BE2C (cell line): ENCODE data around the gene PLCB1.

ENCODE experiments used
- DNase-seq: peaks from one replicate; pipeline ENCODE4 v3.0.0-alpha.2; 2020
- H3K27me3 ChIP-seq: fragments of 250-450 bp; sonication (Bioruptor Pico); 2 replicates; pipeline ENCODE4 v1.5.1; 2020; ENCODE audit warnings: mild to moderate bottlenecking
- H3K36me3 ChIP-seq: fragments of 250-450 bp; sonication (Bioruptor Pico); 2 replicates; pipeline ENCODE4 v1.5.1; 2020; ENCODE audit warnings: mild to moderate bottlenecking
- H3K4me1 ChIP-seq: fragments of 250-450 bp; sonication (Bioruptor Pico); 2 replicates; pipeline ENCODE4 v1.5.1; 2020
- H3K4me3 ChIP-seq: 2 replicates; pipeline ENCODE4 v1.5.1; 2011; ENCODE audit warnings: low read depth, low read length
- H3K9me3 ChIP-seq: fragments of 250-450 bp; sonication (Bioruptor Pico); 2 replicates; pipeline ENCODE4 v1.5.1; 2020
- CTCF ChIP-seq: IDR thresholded peaks from 2 replicates; pipeline ENCODE4 v1.5.1; 2012; ENCODE audit warnings: mild to moderate bottlenecking, low read depth, low read length

Gene PLCB1

GRCh38 chr20:8487696-8488095 lies 355.6 kb downstream of the PLCB1 start:
- H3K4me1 ChIP-seq, result peaks cover 6% of the 10 kb centered on the region
- no peaks in the 10 kb centered on the region for H3K27me3 ChIP-seq
- no peak for DNase-seq
- no peak for TF ChIP-seq CTCF
- no peaks in the 10 kb centered on the region for H3K9me3 ChIP-seq
- no peaks in the 10 kb centered on the region for H3K36me3 ChIP-seq
- no peak overlapping the region for H3K4me3 ChIP-seq

GRCh38 chr20:8489094-8489883 lies 357.2 kb downstream of the PLCB1 start:
- H3K4me1 ChIP-seq, result peaks cover 9% of the 10 kb centered on the region
- TF ChIP-seq CTCF, result no peak
- H3K27me3 ChIP-seq, result no peaks in the 10 kb centered on the region
- H3K36me3 ChIP-seq, result no peaks in the 10 kb centered on the region
- H3K4me3 ChIP-seq, result no peak overlapping the region
- H3K9me3 ChIP-seq, result no peaks in the 10 kb centered on the region
- DNase-seq, result no peak

GRCh38 chr20:8490076-8490830 lies 358.2 kb downstream of the PLCB1 start:
- Histone ChIP-seq H3K27me3 (no peaks in the 10 kb centered on the region), H3K9me3 (no peaks in the 10 kb centered on the region), H3K36me3 (no peaks in the 10 kb centered on the region), H3K4me1 (peaks cover 13% of the 10 kb centered on the region), H3K4me3 (no peak overlapping the region)
- no peak for TF ChIP-seq CTCF
- no peak for DNase-seq

- Histone ChIP-seq H3K4me1 (peaks cover 13% of the 10 kb centered on the region), H3K36me3 (no peaks in the 10 kb centered on the region), H3K27me3 (no peaks in the 10 kb centered on the region), H3K9me3 (no peaks in the 10 kb centered on the region), H3K4me3 (no peak overlapping the region)
- TF ChIP-seq CTCF, result no peak
- no peak for DNase-seq
Observed at GRCh38 chr20:8492173-8492572, 360.1 kb downstream of the PLCB1 start.

- no peaks in the 10 kb centered on the region for H3K36me3 ChIP-seq
Observed at GRCh38 chr20:8498571-8498970, 366.5 kb downstream of the PLCB1 start.

More at GRCh38 chr20:8498571-8498970, 366.5 kb downstream of the PLCB1 start:
- Histone ChIP-seq H3K9me3 (no peaks in the 10 kb centered on the region), H3K4me1 (peaks cover 5% of the 10 kb centered on the region; the same call in 1 of the 2 replicates), H3K27me3 (no peaks in the 10 kb centered on the region), H3K4me3 (no peak overlapping the region)
- TF ChIP-seq CTCF, result no peak
- DNase-seq, result no peak
